C4-2B (cell line): ENCODE measurements around the gene REEP3.
"Not testable (repeated sequence)": the region's sequence is repeated elsewhere in the genome, so short reads cannot be mapped to it uniquely, and the experiment has no call there.

Experiments used
- ZFX ChIP-seq: fragments of 450-650 bp; IDR thresholded peaks from 2 replicates; pipeline ENCODE4 v1.6.1; 2017
- TF ChIP-seq, protein P1 (sequence below): fragments of 450-650 bp; conservative IDR thresholded peaks from 2 replicates; pipeline ENCODE4 v1.5.1; 2017; ENCODE audit warnings: mild to moderate bottlenecking

DNA sequence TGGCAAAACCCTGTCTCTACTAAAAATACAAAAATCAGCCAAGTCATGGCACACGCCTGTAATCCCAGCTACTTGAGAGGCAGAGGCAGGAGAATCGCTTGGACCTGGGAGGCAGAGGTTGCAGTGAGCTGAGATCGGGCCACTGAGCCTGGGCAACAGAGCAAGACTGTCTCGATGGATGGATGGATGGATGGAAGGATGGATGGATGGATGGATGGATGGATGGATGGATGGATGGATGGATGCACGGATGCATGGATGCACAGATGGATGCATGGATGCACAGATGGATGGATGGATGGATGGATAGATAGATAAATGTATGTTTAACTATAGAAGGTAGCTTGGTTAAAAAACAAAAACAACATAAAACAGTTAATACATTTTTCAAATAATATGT is 20.6 kb upstream of the REEP3 start:
- TF ChIP-seq, protein P1, sequence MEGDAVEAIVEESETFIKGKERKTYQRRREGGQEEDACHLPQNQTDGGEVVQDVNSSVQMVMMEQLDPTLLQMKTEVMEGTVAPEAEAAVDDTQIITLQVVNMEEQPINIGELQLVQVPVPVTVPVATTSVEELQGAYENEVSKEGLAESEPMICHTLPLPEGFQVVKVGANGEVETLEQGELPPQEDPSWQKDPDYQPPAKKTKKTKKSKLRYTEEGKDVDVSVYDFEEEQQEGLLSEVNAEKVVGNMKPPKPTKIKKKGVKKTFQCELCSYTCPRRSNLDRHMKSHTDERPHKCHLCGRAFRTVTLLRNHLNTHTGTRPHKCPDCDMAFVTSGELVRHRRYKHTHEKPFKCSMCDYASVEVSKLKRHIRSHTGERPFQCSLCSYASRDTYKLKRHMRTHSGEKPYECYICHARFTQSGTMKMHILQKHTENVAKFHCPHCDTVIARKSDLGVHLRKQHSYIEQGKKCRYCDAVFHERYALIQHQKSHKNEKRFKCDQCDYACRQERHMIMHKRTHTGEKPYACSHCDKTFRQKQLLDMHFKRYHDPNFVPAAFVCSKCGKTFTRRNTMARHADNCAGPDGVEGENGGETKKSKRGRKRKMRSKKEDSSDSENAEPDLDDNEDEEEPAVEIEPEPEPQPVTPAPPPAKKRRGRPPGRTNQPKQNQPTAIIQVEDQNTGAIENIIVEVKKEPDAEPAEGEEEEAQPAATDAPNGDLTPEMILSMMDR: not testable (repeated sequence)
- TF ChIP-seq ZFX: not testable (repeated sequence)
